ENCODE measurements around the gene PTPRT. TPM values are rescaled to one million over a fixed set of nuclear protein-coding genes. Genes with fewer than 3 reads are reported as not detected.

Gene PTPRT
- polyA plus RNA-seq, 1 of the 3 experiments (the other 2 are of a cell fraction), result not detected

- H3K9me3 ChIP-seq, result no peaks in the 10 kb centered on the region
- TF ChIP-seq FOSL2 (IDR thresholded peaks at IDR 0.05; ENCODE audit: borderline replicate concordance, low read depth) (no peak), RXRA (IDR thresholded peaks at IDR 0.05; ENCODE audit: borderline replicate concordance, low read depth) (no peak)
- peaks cover 0 to 3% of the 10 kb centered on the region in 2 experiments; a peak in 1 of 4 replicates for H3K4me1 ChIP-seq (ENCODE audit: control insufficient read depth in 1 of 2, insufficient read depth in 2 of 2, low read depth in 1 of 2, low read length in 1 of 2)
- no peaks in the 10 kb centered on the region for H3K9me2 ChIP-seq
- H3K79me2 ChIP-seq (ENCODE audit: insufficient read depth), result no peaks in the 10 kb centered on the region
- no peak overlapping the region; a peak in 1 of 4 replicates for H3K4me3 ChIP-seq (ENCODE audit: low read depth in 2 of 2, low read length in 1 of 2)
- POLR2A ChIA-PET, result no interaction called here
- H4K20me1 ChIP-seq (ENCODE audit: insufficient read depth), result no peaks in the 10 kb centered on the region
- H3F3A ChIP-seq (replicated peaks; ENCODE audit: insufficient read depth), result no peaks in the 10 kb centered on the region
- DNase-seq, result no peak
- CTCF ChIA-PET, result interaction anchor here (1.0 to 1.4 kb wide), 2 partner anchors 29 to 333 kb away, joined by 4 read pairs; no protein-coding TSS in a partner anchor
- no peaks in the 10 kb centered on the region for H3K36me3 ChIP-seq (replicated peaks in 1 of 2; ENCODE audit: control insufficient read depth in 1 of 2, insufficient read depth in 2 of 2, low read length in 1 of 2)
- no peak overlapping the region for H3K4me2 ChIP-seq
- no peak overlapping the region for H3K27ac ChIP-seq (ENCODE audit: low read depth in 2 of 2, low read length in 1 of 2)
- H3K27me3 ChIP-seq (ENCODE audit: insufficient read depth), result no peaks in the 10 kb centered on the region
- no peak overlapping the region for H3K9ac ChIP-seq
- no peak overlapping the region for H2AFZ ChIP-seq (ENCODE audit: low read depth)
Measured at GRCh38 chr20:42197599-42197998, 992.1 kb downstream of the PTPRT start.

DNA sequence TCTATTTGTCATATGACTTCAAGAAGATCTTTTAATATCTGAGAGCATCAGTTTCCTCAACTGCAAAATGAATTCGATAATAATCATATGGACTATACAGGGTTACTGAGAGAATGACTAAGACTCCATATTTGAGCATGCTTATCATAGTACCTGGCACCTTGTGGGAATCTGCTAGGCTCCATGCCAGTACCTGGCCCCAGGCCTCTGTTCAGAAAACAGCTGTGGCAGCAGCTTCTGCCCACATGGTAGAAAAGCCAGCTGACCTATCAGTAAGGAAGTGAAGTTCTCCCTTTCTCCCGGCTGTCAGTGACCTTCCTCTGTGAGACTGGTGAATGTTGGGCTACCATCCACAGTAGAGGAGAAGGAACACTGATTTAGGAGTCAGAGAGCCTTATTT, 996.6 kb downstream of the PTPRT start:
- Histone ChIP-seq H3K27me3 (ENCODE audit: insufficient read depth) (no peaks in the 10 kb centered on the region), H3K4me1 (ENCODE audit: control insufficient read depth in 1 of 2, insufficient read depth in 2 of 2, low read depth in 1 of 2, low read length in 1 of 2) (peaks cover 0 to 8% of the 10 kb centered on the region in 2 experiments; a peak in 1 of 4 replicates), H3F3A (replicated peaks; ENCODE audit: insufficient read depth) (no peaks in the 10 kb centered on the region), H3K36me3 (replicated peaks in 1 of 2; ENCODE audit: control insufficient read depth in 1 of 2, insufficient read depth in 2 of 2, low read length in 1 of 2) (no peaks in the 10 kb centered on the region), H3K9me3 (no peaks in the 10 kb centered on the region), H3K79me2 (ENCODE audit: insufficient read depth) (no peaks in the 10 kb centered on the region), H3K27ac (ENCODE audit: low read depth in 2 of 2, low read length in 1 of 2) (no peak overlapping the region), H3K4me3 (ENCODE audit: low read depth in 2 of 2, low read length in 1 of 2) (no peak overlapping the region), H3K9ac (no peak overlapping the region), H3K4me2 (no peak overlapping the region), H4K20me1 (ENCODE audit: insufficient read depth) (no peaks in the 10 kb centered on the region), H2AFZ (ENCODE audit: low read depth) (no peak overlapping the region), H3K9me2 (no peaks in the 10 kb centered on the region)
- ChIA-PET CTCF (interaction anchor here (0.8 to 1.3 kb wide), 3 partner anchors 11 to 338 kb away, joined by 3 to 7 read pairs (median 3); no protein-coding TSS in a partner anchor), POLR2A (interaction anchor here (0.9 kb wide), 1 partner anchor 141 kb away, joined by 3 read pairs; no protein-coding TSS in a partner anchor)
- TF ChIP-seq ELF1 (IDR thresholded peaks at IDR 0.05), result no peak
- WGBS (ENCODE audit: low lambda C conversion rate), result 16% methylated on average over 2 of the region's 2 CpGs
- DNase-seq, result no peak

DNA sequence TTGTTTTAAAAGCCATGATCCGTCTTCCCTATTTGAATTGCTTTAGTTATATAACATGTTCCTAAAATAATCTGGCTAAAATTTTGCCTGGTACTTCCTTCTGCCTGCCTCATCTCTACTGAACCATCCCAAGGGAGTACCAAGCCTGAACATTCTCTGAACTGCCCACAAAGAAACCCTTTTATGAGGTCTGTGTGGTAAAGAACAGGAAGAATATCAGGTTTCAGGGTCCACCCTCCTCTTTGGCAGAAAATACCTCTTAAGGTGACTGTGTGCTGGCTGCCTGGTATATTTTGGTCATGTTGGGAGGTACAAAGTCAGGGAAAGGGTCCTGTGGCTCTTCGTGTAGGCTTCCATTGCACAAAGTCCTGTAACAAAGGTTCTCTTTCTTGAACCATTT, 997.4 kb downstream of the PTPRT start:
- Histone ChIP-seq H3K4me2 (no peak overlapping the region), H3K79me2 (ENCODE audit: insufficient read depth) (no peaks in the 10 kb centered on the region), H3K9ac (no peak overlapping the region), H3K9me2 (no peaks in the 10 kb centered on the region), H4K20me1 (ENCODE audit: insufficient read depth) (no peaks in the 10 kb centered on the region), H3K36me3 (replicated peaks in 1 of 2; ENCODE audit: control insufficient read depth in 1 of 2, insufficient read depth in 2 of 2, low read length in 1 of 2) (no peaks in the 10 kb centered on the region), H3K27ac (ENCODE audit: low read depth in 2 of 2, low read length in 1 of 2) (no peak overlapping the region), H2AFZ (ENCODE audit: low read depth) (no peak overlapping the region), H3K27me3 (ENCODE audit: insufficient read depth) (no peaks in the 10 kb centered on the region), H3K9me3 (no peaks in the 10 kb centered on the region), H3F3A (replicated peaks; ENCODE audit: insufficient read depth) (no peaks in the 10 kb centered on the region), H3K4me1 (ENCODE audit: control insufficient read depth in 1 of 2, insufficient read depth in 2 of 2, low read depth in 1 of 2, low read length in 1 of 2) (peaks cover 0 to 8% of the 10 kb centered on the region in 2 experiments; a peak in 1 of 4 replicates), H3K4me3 (ENCODE audit: low read depth in 2 of 2, low read length in 1 of 2) (no peak overlapping the region)
- WGBS (ENCODE audit: low lambda C conversion rate), result 30% methylated on average over 2 of the region's 2 CpGs
- POLR2A ChIA-PET, result no interaction called here
- TF ChIP-seq TEAD4 (IDR thresholded peaks at IDR 0.05; ENCODE audit: borderline replicate concordance, insufficient read depth), result no peak
- TF ChIP-seq JUND (IDR thresholded peaks at IDR 0.05), result no peak
- no peak for TF ChIP-seq CHD2 (IDR thresholded peaks at IDR 0.05; ENCODE audit: low read length, partially characterized antibody)
- TF ChIP-seq FOXJ3 (CRISPR knock-in tag; IDR thresholded peaks at IDR 0.05), result no peak
- TF ChIP-seq EZH2phosphoT487 (IDR thresholded peaks at IDR 0.05; ENCODE audit: borderline replicate concordance, low read depth), result no peak
- TF ChIP-seq, protein P1, sequence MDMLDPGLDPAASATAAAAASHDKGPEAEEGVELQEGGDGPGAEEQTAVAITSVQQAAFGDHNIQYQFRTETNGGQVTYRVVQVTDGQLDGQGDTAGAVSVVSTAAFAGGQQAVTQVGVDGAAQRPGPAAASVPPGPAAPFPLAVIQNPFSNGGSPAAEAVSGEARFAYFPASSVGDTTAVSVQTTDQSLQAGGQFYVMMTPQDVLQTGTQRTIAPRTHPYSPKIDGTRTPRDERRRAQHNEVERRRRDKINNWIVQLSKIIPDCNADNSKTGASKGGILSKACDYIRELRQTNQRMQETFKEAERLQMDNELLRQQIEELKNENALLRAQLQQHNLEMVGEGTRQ (IDR thresholded peaks at IDR 0.05; ENCODE audit: borderline replicate concordance, low read depth, low read length), result no peak
- TF ChIP-seq EP300 (IDR thresholded peaks at IDR 0.05; ENCODE audit: borderline replicate concordance in 1 of 2, low read depth in 1 of 2, low read length in 1 of 2), result no peak
- TF ChIP-seq RXRA (IDR thresholded peaks at IDR 0.05; ENCODE audit: borderline replicate concordance, low read depth), result no peak
- TF ChIP-seq REST (IDR thresholded peaks at IDR 0.05; ENCODE audit: low read depth, low read length), result no peak
- TF ChIP-seq, protein P2, sequence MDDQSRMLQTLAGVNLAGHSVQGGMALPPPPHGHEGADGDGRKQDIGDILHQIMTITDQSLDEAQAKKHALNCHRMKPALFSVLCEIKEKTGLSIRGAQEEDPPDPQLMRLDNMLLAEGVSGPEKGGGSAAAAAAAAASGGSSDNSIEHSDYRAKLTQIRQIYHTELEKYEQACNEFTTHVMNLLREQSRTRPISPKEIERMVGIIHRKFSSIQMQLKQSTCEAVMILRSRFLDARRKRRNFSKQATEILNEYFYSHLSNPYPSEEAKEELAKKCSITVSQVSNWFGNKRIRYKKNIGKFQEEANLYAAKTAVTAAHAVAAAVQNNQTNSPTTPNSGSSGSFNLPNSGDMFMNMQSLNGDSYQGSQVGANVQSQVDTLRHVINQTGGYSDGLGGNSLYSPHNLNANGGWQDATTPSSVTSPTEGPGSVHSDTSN (IDR thresholded peaks at IDR 0.05), result no peak
- no peak for TF ChIP-seq SMC3 (IDR thresholded peaks at IDR 0.05; ENCODE audit: low read depth, low read length)
- no peak for TF ChIP-seq FOSL2 (IDR thresholded peaks at IDR 0.05; ENCODE audit: borderline replicate concordance, low read depth)
- no peak for TF ChIP-seq FOXM1 (IDR thresholded peaks at IDR 0.05; ENCODE audit: low read depth)
- no peak for TF ChIP-seq SIN3A (IDR thresholded peaks at IDR 0.05; ENCODE audit: borderline replicate concordance, low read depth, low read length)
- TF ChIP-seq GABPA (IDR thresholded peaks at IDR 0.05; ENCODE audit: low read depth), result no peak
- TF ChIP-seq MXI1 (IDR thresholded peaks at IDR 0.05; ENCODE audit: low read depth, low read length), result no peak
- no peak for DNase-seq
- CTCF ChIA-PET, result interaction anchor here (1.3 to 2.0 kb wide), 3 partner anchors 12 to 453 kb away, joined by 3 to 10 read pairs (median 7); no protein-coding TSS in a partner anchor

All from SK-N-SH (cell line).